B cell (primary cell): ENCODE data around the gene OR52L1. TPM values are rescaled to one million over a fixed set of nuclear protein-coding genes. Genes with fewer than 3 reads are reported as not detected.

ENCODE experiments used
- ATAC-seq: fragments of 200-7000 bp; cut with Tn5 transposase; one replicate; pipeline ENCODE4 v1.10.0; 2021; ENCODE audit warnings: low read depth, mild to moderate bottlenecking, moderate number of reproducible peaks, moderate library complexity
- CTCF ChIA-PET: fragments of 350-600 bp; sonication (Branson Sonifier 250); formaldehyde crosslinking; loops from one replicate; lab custom pipeline; 2021; ENCODE audit warnings: antibody characterized with exemption, inconsistent platforms; lab: Charles Lee
- POLR2A ChIA-PET: fragments of 350-600 bp; sonication (Branson Sonifier 250); formaldehyde crosslinking; loops from one replicate; lab custom pipeline; 2021; ENCODE audit warnings: antibody characterized with exemption; lab: Charles Lee
- DNase-seq: peaks from one replicate; pipeline ENCODE4 v3.0.0; 2013
- H2AFZ ChIP-seq: 2 replicates; pipeline ENCODE4 v1.6.1; 2012; ENCODE audit warnings: mild to moderate bottlenecking, low read depth, low read length; ENCODE audit not compliant: insufficient read depth, poor library complexity, severe bottlenecking
- H3K27ac ChIP-seq, 2 donors: 1 replicate in 1 of 2; 2 replicates in 1 of 2; pipeline ENCODE4 v1.5.1; 2012 to 2013; ENCODE audit warnings: low read length in 2 of 2, mild to moderate bottlenecking in 2 of 2, moderate library complexity in 1 of 2
- H3K27me3 ChIP-seq, 4 experiments: fragments of 200-600 bp in 1 of 4; sonication (generic) in 1 of 4; replicated peaks in 1 of 4; 1 replicate in 2 of 4; 2 replicates in 2 of 4; pipeline versions ENCODE4 v1.6.1 to v1.7.0; 2013 to 2016; ENCODE audit warnings: low read length in 3 of 4, mild to moderate bottlenecking in 2 of 4, mixed read lengths in 1 of 4, moderate library complexity in 1 of 4; ENCODE audit not compliant: insufficient read depth in 4 of 4, control insufficient read depth in 3 of 4; ENCODE audit errors: control extremely low read depth in 1 of 4
- H3K36me3 ChIP-seq, 2 experiments: replicated peaks in 1 of 2; 1 replicate in 1 of 2; 2 replicates in 1 of 2; pipeline versions ENCODE4 v1.6.1 to v1.7.1; 2013; ENCODE audit warnings: low read length in 1 of 2; ENCODE audit not compliant: insufficient read depth in 2 of 2, control insufficient read depth in 1 of 2; ENCODE audit errors: control extremely low read depth in 1 of 2, extremely low read depth in 1 of 2
- H3K4me1 ChIP-seq, 2 donors: fragments of 200-600 bp in 1 of 2; sonication (generic) in 1 of 2; 1 replicate in 1 of 2; 2 replicates in 1 of 2; pipeline versions ENCODE4 v1.5.1 to v1.6.1; 2013 to 2017; ENCODE audit warnings: low read length in 2 of 2; ENCODE audit not compliant: control insufficient read depth in 2 of 2, insufficient read depth in 2 of 2
- H3K4me2 ChIP-seq: replicated peaks from 2 replicates; pipeline ENCODE3; 2012; ENCODE audit warnings: mild to moderate bottlenecking, low read depth, low read length; ENCODE audit not compliant: poor library complexity, severe bottlenecking
- H3K4me3 ChIP-seq, 5 experiments: fragments of 200-600 bp in 1 of 5; sonication (generic) in 1 of 5; 1 replicate in 3 of 5; 2 replicates in 2 of 5; pipeline versions ENCODE4 v1.5.1 to v1.7.0; 2011 to 2016; ENCODE audit warnings: low read length in 4 of 5, mild to moderate bottlenecking in 4 of 5, low read depth in 2 of 5, control low read depth in 1 of 5, moderate library complexity in 1 of 5; ENCODE audit not compliant: insufficient read depth in 1 of 5; ENCODE audit errors: control extremely low read depth in 1 of 5, extremely low read depth in 1 of 5
- H3K79me2 ChIP-seq: fragments of 200-600 bp; sonication (generic); one replicate; pipeline ENCODE4 v1.6.0; 2016; ENCODE audit warnings: low read length; ENCODE audit not compliant: control insufficient read depth, insufficient read depth
- H3K9ac ChIP-seq: fragments of 200-600 bp; sonication (generic); 2 replicates; pipeline ENCODE4 v1.6.1; 2017; ENCODE audit warnings: mild to moderate bottlenecking, low read length, moderate library complexity
- H3K9me3 ChIP-seq, 3 donors: one replicate each; pipeline versions ENCODE4 v1.6.1 to v1.7.1; 2013; ENCODE audit warnings: low read length in 2 of 3; ENCODE audit not compliant: control insufficient read depth in 2 of 3, insufficient read depth in 1 of 3; ENCODE audit errors: control extremely low read depth in 1 of 3
- H4K20me1 ChIP-seq: 2 replicates; pipeline ENCODE4 v1.6.0; 2012; ENCODE audit warnings: mild to moderate bottlenecking, low read length; ENCODE audit not compliant: insufficient read depth, control insufficient read depth, poor library complexity, severe bottlenecking
- H3K27ac Mint-ChIP-seq: one replicate; pipeline ENCODE4 v1.8.0; 2021; ENCODE audit warnings: mixed read lengths
- H3K27me3 Mint-ChIP-seq: one replicate; pipeline ENCODE4 v1.8.0; 2021; ENCODE audit warnings: mixed read lengths
- H3K4me1 Mint-ChIP-seq: one replicate; pipeline ENCODE4 v1.8.0; 2021; ENCODE audit warnings: mixed read lengths
- H3K4me3 Mint-ChIP-seq: one replicate; pipeline ENCODE4 v1.8.0; 2021; ENCODE audit warnings: mixed read lengths
- H3K9me3 Mint-ChIP-seq: one replicate; pipeline ENCODE4 v1.8.0; 2022; ENCODE audit warnings: mixed read lengths; ENCODE audit not compliant: insufficient read depth
- EZH2 ChIP-seq: IDR thresholded peaks from 2 replicates; pipeline ENCODE4 v1.6.1; 2012; ENCODE audit warnings: borderline replicate concordance, low read depth, mild to moderate bottlenecking, moderate library complexity, low read length; ENCODE audit not compliant: insufficient read depth, poor library complexity, severe bottlenecking
- WGBS: methylation state at CpG from one replicate; pipeline ENCODE4 v1.1.5; 2013; ENCODE audit warnings: missing lambda C conversion rate; ENCODE audit not compliant: insufficient coverage; 5-methylcytosine and 5-hydroxymethylcytosine counted together
- intact Hi-C: fragments of 100-400 bp; cut with micrococcal nuclease; formaldehyde crosslinking; loops from one replicate; pipeline ENCODE4 v1.10.0; 2022
- polyA plus RNA-seq: library from polyadenylated mRNA; depleted of rRNA; stranded (reverse); fragments of >200 nt; gene quantifications from 2 replicates; pipeline ENCODE4 v1.2.3, GENCODE V29; 2012
- total RNA-seq, 2 donors: library from RNA; stranded (reverse); fragments of 120-200 nt in 1 of 2; gene quantifications; 1 replicate in 1 of 2; 2 replicates in 1 of 2; pipeline versions ENCODE4 v1.2.3 to v1.2.4, GENCODE V29; 2013 to 2022
- TF ChIP-seq, protein P1 (sequence below): fragments of 200-600 bp; IDR thresholded peaks from one replicate; pipeline ENCODE4 v1.8.0; 2022; ENCODE audit warnings: antibody characterized with exemption, mild to moderate bottlenecking

Gene OR52L1
- total and polyA plus RNA-seq, 2 donors (not counting 1 experiment from before 2014, with no cell fraction given) = not detected

DNA sequence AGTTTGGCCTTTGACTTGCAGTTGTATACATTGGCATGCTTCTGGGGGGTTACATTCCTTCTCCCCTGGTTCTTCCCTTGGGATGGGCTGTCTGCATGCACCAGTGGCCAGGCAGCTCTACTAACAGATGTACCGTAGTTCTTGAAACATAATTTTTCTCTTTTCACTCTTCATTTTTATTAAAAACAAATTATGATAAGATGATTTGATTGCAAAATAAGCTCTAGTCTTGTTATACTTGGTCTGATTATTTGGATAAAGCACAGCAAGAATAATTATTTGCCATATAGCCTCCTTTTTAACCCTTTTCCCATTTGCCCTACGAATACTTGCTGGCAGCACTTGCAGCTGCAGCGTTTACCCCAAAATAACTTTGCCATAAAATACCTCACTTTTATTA is 31.2 kb downstream of the OR52L1 start:
- no peaks in the 10 kb centered on the region for H4K20me1 ChIP-seq
- H3K4me3 ChIP-seq = no peak overlapping the region
- H3K9me3 Mint-ChIP-seq = peaks cover 4% of the 10 kb centered on the region
- no peak overlapping the region for H2AFZ ChIP-seq
- TF ChIP-seq, protein P1, sequence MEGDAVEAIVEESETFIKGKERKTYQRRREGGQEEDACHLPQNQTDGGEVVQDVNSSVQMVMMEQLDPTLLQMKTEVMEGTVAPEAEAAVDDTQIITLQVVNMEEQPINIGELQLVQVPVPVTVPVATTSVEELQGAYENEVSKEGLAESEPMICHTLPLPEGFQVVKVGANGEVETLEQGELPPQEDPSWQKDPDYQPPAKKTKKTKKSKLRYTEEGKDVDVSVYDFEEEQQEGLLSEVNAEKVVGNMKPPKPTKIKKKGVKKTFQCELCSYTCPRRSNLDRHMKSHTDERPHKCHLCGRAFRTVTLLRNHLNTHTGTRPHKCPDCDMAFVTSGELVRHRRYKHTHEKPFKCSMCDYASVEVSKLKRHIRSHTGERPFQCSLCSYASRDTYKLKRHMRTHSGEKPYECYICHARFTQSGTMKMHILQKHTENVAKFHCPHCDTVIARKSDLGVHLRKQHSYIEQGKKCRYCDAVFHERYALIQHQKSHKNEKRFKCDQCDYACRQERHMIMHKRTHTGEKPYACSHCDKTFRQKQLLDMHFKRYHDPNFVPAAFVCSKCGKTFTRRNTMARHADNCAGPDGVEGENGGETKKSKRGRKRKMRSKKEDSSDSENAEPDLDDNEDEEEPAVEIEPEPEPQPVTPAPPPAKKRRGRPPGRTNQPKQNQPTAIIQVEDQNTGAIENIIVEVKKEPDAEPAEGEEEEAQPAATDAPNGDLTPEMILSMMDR = no peak
- TF ChIP-seq EZH2 = no peak
- no peak overlapping the region for H3K9ac ChIP-seq
- H3K9me3 ChIP-seq = peaks cover 0 to 7% (median 0%) of the 10 kb centered on the region in 3 donors
- H3K36me3 ChIP-seq = no peaks in the 10 kb centered on the region
- intact Hi-C loops = no loop called here
- no peak overlapping the region for H3K27ac ChIP-seq
- H3K79me2 ChIP-seq = no peaks in the 10 kb centered on the region
- ChIA-PET CTCF (no interaction called here), POLR2A (no interaction called here)
- no peaks in the 10 kb centered on the region for H3K4me1 Mint-ChIP-seq
- no CpG with 5 or more reads among the region's 3 CpGs for WGBS
- H3K4me2 ChIP-seq = no peak overlapping the region
- H3K27me3 ChIP-seq = no peaks in the 10 kb centered on the region
- H3K4me1 ChIP-seq = no peaks in the 10 kb centered on the region
- DNase-seq = no peak
- H3K4me3 Mint-ChIP-seq = no peak overlapping the region
- no peak overlapping the region for H3K27ac Mint-ChIP-seq
- peaks cover 3% of the 10 kb centered on the region for H3K27me3 Mint-ChIP-seq
- ATAC-seq = no peak

DNA sequence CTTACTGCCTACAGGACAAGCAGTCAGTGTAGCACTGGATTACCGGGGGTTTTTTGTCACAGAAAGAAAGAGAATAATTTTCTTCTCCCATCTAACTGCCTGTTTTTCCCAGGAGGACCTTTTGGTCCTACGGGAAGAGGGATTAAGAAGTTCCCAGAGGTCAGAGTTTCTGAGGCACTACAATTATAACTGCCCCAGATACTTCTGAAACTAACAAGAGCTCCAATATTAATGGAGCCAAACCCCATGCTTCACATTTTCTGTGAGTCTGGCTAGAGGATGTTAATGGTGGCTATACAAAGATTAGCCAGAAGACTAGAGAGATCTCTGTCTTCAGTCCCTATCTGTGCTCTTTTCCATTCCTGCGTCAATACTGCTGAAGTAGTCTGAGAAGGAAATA is 44.8 kb downstream of the OR52L1 start, which contains the start of gene OR56A3:
TSS of gene OR56A3 (plus strand) at position 301 of the 400 bp plus-strand sequence. CDS start 5,096 bp downstream, outside the sequence.
- Histone ChIP-seq H2AFZ (no peak within 1 kb of the TSS), H3K4me3 (no peak within 1 kb of the TSS), H4K20me1 (no peaks in the 10 kb centered on the region), H3K36me3 (no peaks in the 10 kb centered on the region), H3K4me2 (no peak within 1 kb of the TSS), H3K9ac (no peak within 1 kb of the TSS), H3K27me3 (peaks cover 0 to 3% (median 0%) of the 10 kb centered on the region in 4 experiments), H3K9me3 (peaks cover 0 to 9% (median 0%) of the 10 kb centered on the region in 3 donors), H3K79me2 (no peaks in the 10 kb centered on the region), H3K4me1 (no peaks in the 10 kb centered on the region), H3K27ac (no peak within 1 kb of the TSS)
- ATAC-seq (no peak), DNase-seq (no peak)
- no peaks in the 10 kb centered on the region for H3K27me3 Mint-ChIP-seq
- H3K4me1 Mint-ChIP-seq = no peaks in the 10 kb centered on the region
- ChIA-PET CTCF (no interaction called here), POLR2A (no interaction called here)
- no peaks in the 10 kb centered on the region for H3K9me3 Mint-ChIP-seq
- H3K27ac Mint-ChIP-seq = no peak within 1 kb of the TSS
- no peak for TF ChIP-seq EZH2
- TF ChIP-seq, protein P1 = no peak
- no peak within 1 kb of the TSS for H3K4me3 Mint-ChIP-seq
- intact Hi-C loops = no loop called here
- no CpG with 5 or more reads among the region's 3 CpGs for WGBS
